GM12878 (cell line): ENCODE results near the gene LANCL1. TPM values are rescaled to one million over a fixed set of nuclear protein-coding genes. Genes with fewer than 3 reads are reported as not detected.

Experiments
- ATAC-seq: fragments of 200-7000 bp; cut with Tn5 transposase; 3 replicates; pipeline ENCODE4 v1.9.1; 2020; ENCODE audit warnings: mild to moderate bottlenecking, moderate library complexity
- BruUV-seq: library from RNA; stranded (reverse); fragments of 400-500 nt; replicated peaks from 2 replicates; lab custom pipeline; 2021; lab: Mats Ljungman, UMichigan
- CTCF ChIA-PET: fragments of 300-600 bp; sonication (Branson Sonifier 250); formaldehyde crosslinking; extraction: SDS; loops from one replicate; lab custom pipeline; 2021; ENCODE audit warnings: inconsistent platforms; lab: Yijun Ruan, JAX
- POLR2A ChIA-PET: fragments of 350-600 bp; formaldehyde crosslinking; extraction: SDS; loops from one replicate; lab custom pipeline; 2021; ENCODE audit warnings: inconsistent platforms; lab: Charles Lee
- RAD21 ChIA-PET: fragments of 300-600 bp; sonication (Branson Sonifier 250); formaldehyde crosslinking; loops from one replicate; lab custom pipeline; 2023; ENCODE audit warnings: antibody characterized with exemption; ENCODE audit not compliant: unreplicated experiment; lab: Charles Lee
- SMC1A ChIA-PET: fragments of 300-600 bp; sonication (Branson Sonifier 250); formaldehyde crosslinking; loops from one replicate; lab custom pipeline; 2023; ENCODE audit not compliant: unreplicated experiment, uncharacterized antibody; lab: Charles Lee
- DNase-seq: peaks from one replicate; pipeline ENCODE4 v3.0.0-alpha.2; 2011; ENCODE audit warnings: low read depth, low spot score
- FAIRE-seq: peaks from 3 replicates; lab custom pipeline; 2011; peaks lifted over from hg19 to GRCh38; lab: Jason Lieb, UNC
- H2AFZ ChIP-seq: 2 replicates; pipeline ENCODE4 v1.6.0; 2011; ENCODE audit warnings: low read depth, low read length, control low read depth; ENCODE audit not compliant: control insufficient read depth
- H3K27ac ChIP-seq: 2 replicates; pipeline ENCODE4 v1.5.1; 2011; ENCODE audit warnings: control low read depth; ENCODE audit not compliant: control insufficient read depth, insufficient read depth
- H3K27me3 ChIP-seq, 2 experiments: replicated peaks in 1 of 2; 2 replicates each; pipeline versions ENCODE4 v1.6.0 to v1.6.1; 2011; ENCODE audit warnings: low read length in 1 of 2; ENCODE audit not compliant: control insufficient read depth in 2 of 2, insufficient read depth in 2 of 2
- H3K36me3 ChIP-seq, 2 experiments: 2 replicates each; pipeline ENCODE4 v1.5.1; 2011; ENCODE audit warnings: low read length in 1 of 2; ENCODE audit not compliant: control insufficient read depth in 2 of 2, insufficient read depth in 2 of 2
- H3K4me1 ChIP-seq: 2 replicates; pipeline ENCODE4 v1.6.1; 2011; ENCODE audit warnings: mild to moderate bottlenecking, low read length, moderate library complexity, mixed read lengths; ENCODE audit not compliant: control insufficient read depth, insufficient read depth
- H3K4me2 ChIP-seq: 2 replicates; pipeline ENCODE4 v1.6.0; 2011; ENCODE audit warnings: control low read depth; ENCODE audit not compliant: control insufficient read depth, insufficient read depth
- H3K4me3 ChIP-seq: fragments of 200-600 bp; sonication (generic); 2 replicates; pipeline ENCODE4 v1.5.1; 2016
- H3K79me2 ChIP-seq: 2 replicates; pipeline ENCODE4 v1.6.0; 2011; ENCODE audit warnings: low read length; ENCODE audit not compliant: control insufficient read depth, insufficient read depth
- H3K9ac ChIP-seq: 2 replicates; pipeline ENCODE4 v1.8.0; 2011; ENCODE audit warnings: low read length, control low read depth, mixed read lengths; ENCODE audit not compliant: control insufficient read depth, insufficient read depth
- H3K9me3 ChIP-seq: replicated peaks from 3 replicates; pipeline ENCODE4 v1.5.1; 2011; ENCODE audit warnings: mild to moderate bottlenecking, low read length; ENCODE audit not compliant: control insufficient read depth, insufficient read depth
- H4K20me1 ChIP-seq: 2 replicates; pipeline ENCODE4 v1.6.0; 2011; ENCODE audit not compliant: control insufficient read depth, insufficient read depth
- CHD2 ChIP-seq: IDR thresholded peaks from 2 replicates; pipeline ENCODE4 v1.6.1; 2011; ENCODE audit warnings: low read depth, low read length, improper control_type of control experiment, borderline replicate concordance
- CHD4 ChIP-seq: fragments of 200-600 bp; sonication (generic); IDR thresholded peaks from 2 replicates; pipeline ENCODE4 v1.6.1; 2016; ENCODE audit warnings: mild to moderate bottlenecking
- CREM ChIP-seq: IDR thresholded peaks from 2 replicates; pipeline ENCODE4 v1.6.1; 2014; ENCODE audit warnings: antibody characterized with exemption, low read depth
- HDAC6 ChIP-seq: fragments of 200-600 bp; sonication (generic); IDR thresholded peaks from one replicate; pipeline ENCODE4 v1.8.0; 2017; ENCODE audit warnings: antibody characterized with exemption; ENCODE audit not compliant: unreplicated experiment
- IKZF2 ChIP-seq, 2 experiments: fragments of 450-650 bp; IDR thresholded peaks; 2 replicates each; pipeline ENCODE4 v1.6.1; 2017; ENCODE audit warnings: mild to moderate bottlenecking in 2 of 2, moderate library complexity in 2 of 2
- IRF3 ChIP-seq: fragments of 450-650 bp; IDR thresholded peaks from 2 replicates; pipeline ENCODE4 v1.6.1; 2014; ENCODE audit warnings: mild to moderate bottlenecking
- NKRF ChIP-seq: fragments of 450-650 bp; conservative IDR thresholded peaks from 2 replicates; pipeline ENCODE4 v1.6.1; 2017; ENCODE audit warnings: mild to moderate bottlenecking, moderate library complexity
- POLR2A ChIP-seq: IDR thresholded peaks from 2 replicates; pipeline ENCODE4 v1.6.1; 2011; ENCODE audit warnings: low read depth, mild to moderate bottlenecking, low read length
- SKIL ChIP-seq: fragments of 450-650 bp; IDR thresholded peaks from 2 replicates; pipeline ENCODE4 v1.6.1; 2017; ENCODE audit warnings: mild to moderate bottlenecking, low read depth, inconsistent platforms; ENCODE audit not compliant: poor library complexity, severe bottlenecking
- SMAD1 ChIP-seq: fragments of 450-650 bp; IDR thresholded peaks from 2 replicates; pipeline ENCODE4 v1.6.1; 2018; ENCODE audit warnings: mild to moderate bottlenecking, low read depth; ENCODE audit not compliant: partially characterized antibody
- STAT3 ChIP-seq: IDR thresholded peaks from 2 replicates; pipeline ENCODE4 v1.6.1; 2011; ENCODE audit warnings: low read depth, low read length, improper control_type of control experiment
- ZZZ3 ChIP-seq: IDR thresholded peaks from 2 replicates; pipeline ENCODE4 v1.6.1; 2011; ENCODE audit warnings: low read depth; ENCODE audit not compliant: control insufficient read depth, insufficient read length
- WGBS: methylation state at CpG from one replicate; pipeline ENCODE4 v1.1.6; 2016; ENCODE audit warnings: low lambda C conversion rate; ENCODE audit not compliant: insufficient replicate concordance, insufficient coverage; ENCODE audit errors: missing lambda C conversion rate; 5-methylcytosine and 5-hydroxymethylcytosine counted together
- in situ Hi-C: fragments of 300-500 bp; cut with MboI; formaldehyde crosslinking; loops from 9 replicates; pipeline ENCODE4 v1.14.3; 2018; ENCODE audit warnings: mixed read lengths
- intact Hi-C: fragments of 100-400 bp; cut with micrococcal nuclease; formaldehyde crosslinking; loops from one replicate; pipeline ENCODE4 v1.14.2; 2022; ENCODE audit not compliant: unreplicated experiment
- polyA plus RNA-seq, 11 experiments: library from polyadenylated mRNA; depleted of rRNA in 4 of 11; unstranded in 6 of 11; stranded (reverse) in 5 of 11; fragments of >200 nt; fragmentation: Nextera tagmentation in 4 of 11; fragmentation: Illumina TruSeq in 1 of 11; extraction: Ambion mirVana in 4 of 11; extraction: Trizol in 1 of 11; gene quantifications; 1 replicate in 1 of 11; 2 replicates in 10 of 11; pipeline versions ENCODE4 v1.2.1 to v1.2.3, GENCODE V29; 2011 to 2016; ENCODE audit warnings: inconsistent platforms in 2 of 11, missing spikeins in 2 of 11, low read depth in 1 of 11
- total RNA-seq, 4 experiments: library from RNA; depleted of rRNA in 3 of 4; stranded (reverse); fragments of >200 nt in 3 of 4; fragmentation: Illumina TruSeq in 1 of 4; extraction: Trizol in 1 of 4; gene quantifications; 2 replicates each; pipeline versions ENCODE4 v1.2.1 to v1.2.3, GENCODE V29; 2013 to 2021

Gene LANCL1
- total and polyA plus RNA-seq, 10 of the 15 experiments (the other 5 are each of a cell fraction or from before 2014, with no cell fraction given) = 13.6 to 79.1 (median 26.9) TPM

- BruUV-seq = no TSS peak
- peak; percentile 53 for ATAC-seq
- H3K27ac ChIP-seq = no peak overlapping the region
These were observed 20.0 kb upstream of the LANCL1 start for GRCh38 chr2:210496512-210496911.

More at GRCh38 chr2:210496512-210496911, 20.0 kb upstream of the LANCL1 start:
- TF ChIP-seq IKZF2 (IDR thresholded peaks at IDR 0.05) = no peak
- TF ChIP-seq NKRF = no peak
- no peak for TF ChIP-seq SMAD1
- no peak for TF ChIP-seq CREM
- TF ChIP-seq POLR2A = no peak
- no peak for TF ChIP-seq STAT3
- TF ChIP-seq HDAC6 = no peak
- TF ChIP-seq SKIL = no peak
- TF ChIP-seq CHD4 = no peak
- TF ChIP-seq CHD2 = no peak
- no peak for TF ChIP-seq IRF3
- TF ChIP-seq ZZZ3 = no peak
- TF ChIP-seq, all 136 proteins: peak for 0
- ChIA-PET SMC1A (interaction anchor here (1.6 kb wide), 1 partner anchor 50 kb away, joined by 5 read pairs; no protein-coding TSS in a partner anchor), POLR2A (no interaction called here), RAD21 (interaction anchor here (1.0 kb wide), 1 partner anchor 52 kb away, joined by 3 read pairs; no protein-coding TSS in a partner anchor), CTCF (interaction anchor here (0.7 to 1.4 kb wide), 5 partner anchors 8 to 64 kb away, joined by 3 to 5 read pairs (median 4); no protein-coding TSS in a partner anchor)
- H2AFZ ChIP-seq = no peak overlapping the region
- H4K20me1 ChIP-seq = no peaks in the 10 kb centered on the region
- no peaks in the 10 kb centered on the region; the same call in 2 of the 3 replicates for H3K9me3 ChIP-seq
- intact Hi-C loops (no loop called here), in situ Hi-C loops (no loop called here)
- H3K9ac ChIP-seq = no peak overlapping the region
- H3K79me2 ChIP-seq = no peaks in the 10 kb centered on the region
- FAIRE-seq = no peak
- no peak overlapping the region for H3K4me3 ChIP-seq
- no peak for DNase-seq
- H3K4me2 ChIP-seq = no peak overlapping the region
- no peaks in the 10 kb centered on the region for H3K27me3 ChIP-seq
- WGBS = 0% methylated on average over 3 of the region's 3 CpGs
- H3K36me3 ChIP-seq = no peaks in the 10 kb centered on the region
- no peaks in the 10 kb centered on the region for H3K4me1 ChIP-seq
